HEK293T (cell line): ENCODE data around the gene CPNE6.

Experiments
- CTCF ChIA-PET: fragments of 350-600 bp; formaldehyde crosslinking; extraction: SDS; loops from one replicate; lab custom pipeline; 2021; ENCODE audit warnings: antibody characterized with exemption, inconsistent platforms; lab: Yijun Ruan, JAX
- POLR2A ChIA-PET: fragments of 350-600 bp; formaldehyde crosslinking; extraction: SDS; loops from one replicate; lab custom pipeline; 2020; ENCODE audit warnings: antibody characterized with exemption, inconsistent platforms; lab: Yijun Ruan, JAX
- DNase-seq: peaks from one replicate; pipeline ENCODE4 v3.0.0; 2012; ENCODE audit warnings: mixed read lengths; ENCODE audit errors: extremely low spot score
- ARNT ChIP-seq: fragments of 450-650 bp; IDR thresholded peaks from 2 replicates; pipeline ENCODE4 v1.6.1; 2017; ENCODE audit warnings: mild to moderate bottlenecking
- BHLHE40 ChIP-seq: fragments of 450-650 bp; IDR thresholded peaks from 2 replicates; pipeline ENCODE4 v1.6.1; 2016; ENCODE audit warnings: mild to moderate bottlenecking, moderate library complexity, borderline replicate concordance
- CTBP1 ChIP-seq: fragments of 450-650 bp; IDR thresholded peaks from 2 replicates; pipeline ENCODE4 v1.6.1; 2016; ENCODE audit warnings: borderline replicate concordance
- ELF4 ChIP-seq: fragments of 450-650 bp; IDR thresholded peaks from 2 replicates; pipeline ENCODE4 v1.6.1; 2017; ENCODE audit warnings: antibody characterized with exemption
- FOXA1 ChIP-seq: fragments of 450-650 bp; IDR thresholded peaks from 2 replicates; pipeline ENCODE4 v1.6.1; 2016; ENCODE audit warnings: mild to moderate bottlenecking
- FOXK2 ChIP-seq: fragments of 450-650 bp; IDR thresholded peaks from 2 replicates; pipeline ENCODE4 v1.6.1; 2016; ENCODE audit warnings: mild to moderate bottlenecking
- FOXM1 ChIP-seq: fragments of 450-650 bp; IDR thresholded peaks from 2 replicates; pipeline ENCODE4 v1.6.1; 2017; ENCODE audit warnings: mild to moderate bottlenecking, borderline replicate concordance
- HDGF ChIP-seq: fragments of 450-650 bp; IDR thresholded peaks from 2 replicates; pipeline ENCODE4 v1.6.1; 2017; ENCODE audit warnings: antibody characterized with exemption, borderline replicate concordance
- L3MBTL2 ChIP-seq: fragments of 450-650 bp; conservative IDR thresholded peaks from 2 replicates; pipeline ENCODE4 v1.6.1; 2016; ENCODE audit warnings: mild to moderate bottlenecking
- LEF1 ChIP-seq: fragments of 450-650 bp; IDR thresholded peaks from 2 replicates; pipeline ENCODE4 v1.6.1; 2017; ENCODE audit warnings: mild to moderate bottlenecking, borderline replicate concordance
- NFRKB ChIP-seq: fragments of 450-650 bp; IDR thresholded peaks from 2 replicates; pipeline ENCODE4 v1.6.1; 2016; ENCODE audit warnings: mild to moderate bottlenecking, moderate library complexity
- SP1 ChIP-seq: fragments of 450-650 bp; IDR thresholded peaks from 2 replicates; pipeline ENCODE4 v1.6.1; 2017
- SUZ12 ChIP-seq: fragments of 450-650 bp; IDR thresholded peaks from 2 replicates; pipeline ENCODE4 v1.6.1; 2016; ENCODE audit warnings: mild to moderate bottlenecking
- TARDBP ChIP-seq: fragments of 450-650 bp; IDR thresholded peaks from 2 replicates; pipeline ENCODE4 v1.6.1; 2016
- ZNF384 ChIP-seq: fragments of 450-650 bp; IDR thresholded peaks from 2 replicates; pipeline ENCODE4 v1.6.1; 2016
- TF ChIP-seq, protein P1 (sequence below): fragments of 450-650 bp; IDR thresholded peaks from 2 replicates; pipeline ENCODE4 v1.6.1; 2016

The CPNE6 gene

DNA sequence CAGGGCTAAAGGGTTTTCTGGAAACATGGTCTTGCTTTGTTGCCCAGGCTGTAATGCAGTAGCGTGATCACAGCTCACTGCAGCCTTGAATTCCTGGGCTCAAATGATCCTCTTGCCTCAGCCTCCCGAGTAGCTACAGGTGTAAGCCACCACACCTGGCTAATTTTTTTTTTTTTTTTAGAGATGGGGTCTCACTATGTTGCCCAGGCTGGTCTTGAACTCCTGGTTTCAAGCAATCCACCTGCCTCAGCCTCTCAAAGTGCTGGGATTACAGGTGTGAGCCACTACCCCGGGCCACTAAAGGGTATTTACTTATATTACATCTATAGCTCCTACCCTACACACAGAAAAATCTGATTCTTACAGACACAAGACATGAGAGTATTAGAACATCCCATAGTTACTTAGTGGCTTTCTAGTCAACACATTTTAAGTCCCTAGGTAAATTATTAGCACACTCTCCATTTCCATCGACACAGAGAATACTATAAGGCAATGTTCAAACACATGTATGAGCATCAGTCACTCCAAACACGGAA, 37.0 kb downstream of the CPNE6 start:
- CTCF ChIA-PET: interaction anchor here (0.6 to 8.1 kb wide), 27 partner anchors 8 to 200 kb away, joined by 3 to 114 read pairs (median 5); partner anchors contain the start of genes CARMIL3, CHMP4A, CIDEB and EMC9
- DNase-seq: no peak
- TF ChIP-seq FOXM1: no peak
- no peak for TF ChIP-seq TARDBP
- no peak for TF ChIP-seq BHLHE40
- no peak for TF ChIP-seq L3MBTL2
- TF ChIP-seq ZNF384: no peak
- no peak for TF ChIP-seq NFRKB
- TF ChIP-seq SUZ12: no peak
- TF ChIP-seq FOXA1: no peak
- POLR2A ChIA-PET: interaction anchor here (0.9 to 9.8 kb wide), 11 partner anchors 14 to 87 kb away, joined by 3 to 162 read pairs (median 7); partner anchors contain the start of genes CARMIL3, EMC9, IPO4 and IRF9

DNA sequence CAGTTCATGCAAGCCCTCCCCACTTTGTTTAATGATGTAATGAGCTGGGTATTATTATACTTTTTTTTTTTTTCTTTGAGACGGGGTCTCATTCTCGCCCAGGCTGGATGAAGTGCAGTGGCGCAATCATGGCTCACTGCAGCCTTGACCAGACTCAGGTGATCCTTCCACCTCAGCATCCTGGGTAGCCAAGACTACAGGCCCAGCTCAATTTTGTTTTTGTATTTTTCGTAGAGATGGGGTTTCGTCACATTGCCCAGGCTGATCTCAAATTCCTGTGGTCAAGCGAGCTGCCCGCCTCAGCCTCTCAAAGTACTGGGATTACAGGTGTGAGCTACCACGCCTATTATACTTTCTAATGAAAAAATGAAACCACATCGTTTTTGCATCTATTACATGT, 38.7 kb downstream of the CPNE6 start:
- TF ChIP-seq CTBP1: no peak
- no peak for TF ChIP-seq L3MBTL2
- no peak for TF ChIP-seq SUZ12
- no peak for TF ChIP-seq SP1
- TF ChIP-seq BHLHE40: no peak
- TF ChIP-seq TARDBP: no peak
- TF ChIP-seq ZNF384: no peak
- TF ChIP-seq NFRKB: no peak
- no peak for TF ChIP-seq FOXM1
- TF ChIP-seq FOXA1: no peak
- TF ChIP-seq, protein P1, sequence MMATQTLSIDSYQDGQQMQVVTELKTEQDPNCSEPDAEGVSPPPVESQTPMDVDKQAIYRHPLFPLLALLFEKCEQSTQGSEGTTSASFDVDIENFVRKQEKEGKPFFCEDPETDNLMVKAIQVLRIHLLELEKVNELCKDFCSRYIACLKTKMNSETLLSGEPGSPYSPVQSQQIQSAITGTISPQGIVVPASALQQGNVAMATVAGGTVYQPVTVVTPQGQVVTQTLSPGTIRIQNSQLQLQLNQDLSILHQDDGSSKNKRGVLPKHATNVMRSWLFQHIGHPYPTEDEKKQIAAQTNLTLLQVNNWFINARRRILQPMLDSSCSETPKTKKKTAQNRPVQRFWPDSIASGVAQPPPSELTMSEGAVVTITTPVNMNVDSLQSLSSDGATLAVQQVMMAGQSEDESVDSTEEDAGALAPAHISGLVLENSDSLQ: no peak
- TF ChIP-seq FOXK2: no peak
- TF ChIP-seq LEF1: no peak
- no peak for TF ChIP-seq ARNT
- no peak for TF ChIP-seq ELF4
- TF ChIP-seq HDGF: no peak
- CTCF ChIA-PET: interaction anchor here (0.6 to 8.1 kb wide), 8 partner anchors 9 to 1051 kb away, joined by 3 to 114 read pairs (median 4); partner anchors contain the start of gene PCK2
- POLR2A ChIA-PET: interaction anchor here (1.3 to 9.8 kb wide), 4 partner anchors 15 to 50 kb away, joined by 3 to 162 read pairs (median 9); partner anchors contain the start of genes EMC9, PCK2 and PSME1
- DNase-seq: no peak

DNA sequence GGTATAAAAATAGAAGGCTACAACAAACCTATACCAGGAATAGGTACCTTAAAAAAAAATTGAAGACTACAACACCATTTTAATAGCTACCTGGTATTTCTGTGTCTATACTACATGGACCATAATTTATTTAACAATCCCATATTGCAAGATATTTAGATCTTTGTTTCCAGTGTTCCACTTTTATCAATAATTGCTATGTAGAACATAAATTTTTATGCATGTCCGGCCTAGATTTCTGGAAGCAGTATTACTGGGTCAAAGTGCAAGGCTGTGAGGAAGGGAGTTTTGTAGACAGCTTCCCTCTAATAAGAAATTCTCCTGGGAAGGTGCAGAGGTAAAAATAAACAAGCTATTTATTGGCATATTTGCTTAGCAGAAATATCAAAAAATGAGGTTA, 39.2 kb downstream of the CPNE6 start:
- CTCF ChIA-PET: interaction anchor here (0.7 to 8.1 kb wide), 4 partner anchors 17 to 66 kb away, joined by 3 to 114 read pairs (median 4); partner anchors contain the start of gene PCK2

DNA sequence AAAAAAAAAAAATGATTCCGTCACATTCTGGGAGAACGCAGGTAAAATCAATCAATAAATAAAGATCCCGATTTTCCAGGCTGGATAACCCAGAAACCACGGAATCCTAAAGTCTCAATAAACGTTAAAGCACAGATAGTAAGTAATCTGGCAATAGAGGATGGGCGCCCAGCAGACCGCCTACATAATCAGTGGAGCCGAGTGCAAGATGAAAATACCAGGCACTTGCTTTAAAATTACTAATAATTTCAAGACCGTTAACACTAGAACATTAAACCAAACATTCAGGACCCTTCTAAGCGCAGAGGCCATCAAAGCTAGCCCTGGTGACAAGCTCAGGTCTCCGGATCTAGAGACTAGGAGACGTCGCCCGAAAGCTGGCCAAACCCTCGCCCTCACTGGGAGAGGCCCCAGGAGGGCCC, 42.0 kb downstream of the CPNE6 start:
- POLR2A ChIA-PET: interaction anchor here (0.7 to 4.6 kb wide), 30 partner anchors 9 to 812 kb away, joined by 3 to 65 read pairs (median 10); partner anchors contain the start of genes CARMIL3, CHMP4A, EMC9 and IPO4

More for the DNA sequence above, 39.2 kb downstream of the CPNE6 start:
- POLR2A ChIA-PET: interaction anchor here (1.3 to 9.8 kb wide), 4 partner anchors 16 to 50 kb away, joined by 3 to 162 read pairs (median 9); partner anchors contain the start of genes EMC9, PCK2 and PSME1
- no peak for TF ChIP-seq NFRKB
- no peak for TF ChIP-seq TARDBP
- no peak for DNase-seq

DNA sequence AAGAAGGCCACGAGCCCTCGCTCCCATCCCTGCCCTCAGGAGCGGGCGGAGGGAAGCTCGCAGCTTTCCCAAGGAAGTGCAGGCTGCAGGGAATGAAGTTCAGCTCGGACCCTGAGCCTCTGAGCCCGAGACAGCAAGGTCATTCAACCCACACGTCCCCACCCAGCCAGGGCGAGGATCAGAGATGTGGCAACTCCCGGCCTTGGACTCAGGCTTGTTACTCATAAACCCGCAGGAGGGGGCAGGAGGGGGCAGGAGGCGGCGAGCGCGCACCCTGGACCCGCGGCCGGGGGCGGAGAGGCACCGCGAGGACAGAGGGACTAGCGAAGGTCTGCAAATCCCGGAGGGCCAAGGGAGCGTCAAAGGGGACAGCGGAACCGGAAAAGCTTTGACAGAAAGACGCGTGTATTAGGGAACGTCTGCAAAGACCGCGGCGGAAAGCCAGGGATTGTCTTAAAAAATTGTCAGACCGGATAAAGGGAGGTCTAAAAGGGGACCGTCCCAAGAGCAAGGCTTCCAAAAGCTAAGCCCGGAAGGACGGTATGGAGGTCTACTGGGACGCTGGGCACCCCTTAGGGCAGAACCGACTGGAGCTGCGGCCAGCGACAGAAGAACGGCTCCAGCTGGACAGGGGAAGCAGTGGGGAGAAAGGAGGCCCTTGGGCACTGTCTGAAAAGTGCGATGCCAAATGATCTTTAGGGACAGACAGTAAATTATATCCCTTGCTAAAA, 42.6 kb downstream of the CPNE6 start:
- DNase-seq: peak; percentile 72
- POLR2A ChIA-PET: interaction anchor here (0.7 to 4.6 kb wide), 42 partner anchors 9 to 813 kb away, joined by 3 to 65 read pairs (median 6); partner anchors contain the start of genes CARMIL3, CHMP4A, EMC9 and IPO4
- CTCF ChIA-PET: interaction anchor here (0.6 to 3.9 kb wide), 6 partner anchors 20 to 323 kb away, joined by 3 to 30 read pairs (median 4); partner anchors contain the start of genes IRF9, PCK2 and RNF31
- TF ChIP-seq L3MBTL2 (peak; percentile 70), HDGF (no peak), ELF4 (0 out of 2 replicates have a peak, but pooled peaks have one; percentile 6), FOXK2 (no peak)

More for the DNA sequence above, 42.0 kb downstream of the CPNE6 start:
- TF ChIP-seq FOXK2: no peak
- CTCF ChIA-PET: interaction anchor here (0.6 to 3.9 kb wide), 4 partner anchors 20 to 324 kb away, joined by 3 to 30 read pairs (median 4); partner anchors contain the start of genes IRF9 and PCK2
- no peak for DNase-seq

DNA sequence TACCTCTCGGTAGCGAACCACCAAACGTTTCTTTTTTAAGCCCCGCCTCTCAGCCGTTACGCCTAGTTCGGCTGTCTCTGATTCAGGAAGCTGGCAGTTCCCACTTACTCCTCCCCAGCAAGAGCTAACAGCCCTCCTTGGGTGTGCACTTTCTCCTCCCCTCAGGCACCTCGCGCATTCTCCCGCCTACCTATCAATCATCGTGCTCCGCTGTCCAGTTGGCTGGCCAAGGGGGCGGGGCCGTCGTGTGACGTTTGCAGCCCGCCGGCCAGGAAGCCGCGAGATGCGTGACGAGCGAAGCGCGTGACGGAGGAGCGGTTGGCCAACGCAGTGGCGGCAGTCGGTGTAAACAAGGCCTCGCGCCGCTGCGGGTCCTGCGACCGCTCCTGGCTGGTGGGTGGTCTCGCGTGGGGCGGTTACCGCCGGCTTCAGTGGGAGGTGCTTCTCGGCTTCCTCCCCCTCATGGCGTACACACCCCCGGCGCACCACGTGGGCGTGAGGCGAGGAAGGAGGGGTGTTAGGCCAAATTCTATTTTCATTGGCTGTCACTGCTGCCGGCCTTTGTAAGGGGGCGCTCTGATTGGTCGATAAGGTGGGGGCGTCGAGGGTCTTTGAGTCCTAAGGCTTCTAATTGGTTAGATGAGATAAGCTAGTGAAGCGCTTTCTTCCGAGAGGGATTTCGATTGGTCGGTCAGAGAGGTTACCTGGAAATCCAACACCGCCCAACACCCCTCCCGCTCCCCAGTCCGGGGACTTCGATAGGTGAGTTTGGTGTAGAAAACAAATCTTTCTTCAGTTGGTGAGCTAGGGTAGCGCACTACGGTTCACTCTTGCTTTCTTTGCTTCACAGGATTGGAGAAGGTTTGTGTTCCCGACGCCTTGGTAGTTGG, 43.4 kb downstream of the CPNE6 start, which contains the start of the genes DCAF11 and NRL:
TSS of gene DCAF11 (plus strand) at position 246 of the 890 bp plus-strand sequence. CDS start 818 bp downstream, outside the sequence.
TSS of gene NRL (minus strand) at position 418 of the 890 bp plus-strand sequence. CDS start 32,101 bp downstream, outside the sequence.
- CTCF ChIA-PET: interaction anchor here (0.7 to 3.9 kb wide), 7 partner anchors 23 to 304 kb away, joined by 3 to 30 read pairs (median 4); partner anchors contain the start of genes IRF9 and RNF31

More for the DNA sequence above, 43.4 kb downstream of the CPNE6 start, which contains the start of the genes DCAF11 and NRL:
- peak; percentile 97 for DNase-seq
- POLR2A ChIA-PET: interaction anchor here (0.7 to 4.6 kb wide), 41 partner anchors 9 to 813 kb away, joined by 3 to 65 read pairs (median 6); partner anchors contain the start of genes CARMIL3, CHMP4A, EMC9 and IPO4
- TF ChIP-seq ARNT (no peak), FOXK2 (no peak; the same call in 1 of the 2 replicates), FOXA1 (no peak), CTBP1 (no peak), LEF1 (no peak; the same call in 1 of the 2 replicates), FOXM1 (no peak), SUZ12 (no peak), ELF4 (peak; percentile 48; the same call in 1 of the 2 replicates), NFRKB (no peak), ZNF384 (no peak), L3MBTL2 (peak; percentile 97), SP1 (peak; percentile 66), TARDBP (peak; percentile 64; the same call in 1 of the 2 replicates), HDGF (no peak), BHLHE40 (no peak)
- TF ChIP-seq, protein P1: peak; percentile 99
